Measurements from ENCODE around the gene SEC63.

Gene SEC63

GRCh38 chr6:107820338-107821261, 137.4 kb downstream of the SEC63 start:
- no peak for DNase-seq (ENCODE audit: low spot score)

GRCh38 chr6:107819964-107820337, 138.1 kb downstream of the SEC63 start:
- peak; percentile 31 for DNase-seq (ENCODE audit: low spot score)

GRCh38 chr6:107819217-107819616, 138.8 kb downstream of the SEC63 start:
- no peak for DNase-seq (ENCODE audit: low spot score)

GRCh38 chr6:107818272-107818671, 139.7 kb downstream of the SEC63 start:
- DNase-seq (ENCODE audit: low spot score), result no peak

- no peak for DNase-seq (ENCODE audit: low spot score)
Measured at GRCh38 chr6:107817784-107818183, 140.2 kb downstream of the SEC63 start.

Small RNA genes within 50 kb of the gene (small RNA-seq; reads per million reads assigned to genes)
- gene MTHFD2P3, result 0 reads per million in 2 experiments
- gene RF00045, result 0 to 0.04 reads per million in 2 experiments
- 0 reads per million in 2 experiments for gene RNU6-437P
